Vagina (tissue), 2 donors: Measurements from ENCODE around the gene ALK.

ENCODE experiments used
- CTCF ChIP-seq, 3 experiments: fragments of 450-650 bp in 2 of 3; fragments of 200-600 bp in 1 of 3; sonication (generic) in 1 of 3; IDR thresholded peaks; one replicate each; pipeline ENCODE4 v1.5.1; 2017 to 2019; ENCODE audit warnings: antibody characterized with exemption in 3 of 3, mild to moderate bottlenecking in 2 of 3, moderate library complexity in 2 of 3
- POLR2A ChIP-seq, 2 donors: fragments of 450-650 bp; IDR thresholded peaks; one replicate each; pipeline ENCODE4 v1.6.1; 2017; ENCODE audit warnings: antibody characterized with exemption in 2 of 2, mild to moderate bottlenecking in 2 of 2, moderate library complexity in 2 of 2

DNA sequence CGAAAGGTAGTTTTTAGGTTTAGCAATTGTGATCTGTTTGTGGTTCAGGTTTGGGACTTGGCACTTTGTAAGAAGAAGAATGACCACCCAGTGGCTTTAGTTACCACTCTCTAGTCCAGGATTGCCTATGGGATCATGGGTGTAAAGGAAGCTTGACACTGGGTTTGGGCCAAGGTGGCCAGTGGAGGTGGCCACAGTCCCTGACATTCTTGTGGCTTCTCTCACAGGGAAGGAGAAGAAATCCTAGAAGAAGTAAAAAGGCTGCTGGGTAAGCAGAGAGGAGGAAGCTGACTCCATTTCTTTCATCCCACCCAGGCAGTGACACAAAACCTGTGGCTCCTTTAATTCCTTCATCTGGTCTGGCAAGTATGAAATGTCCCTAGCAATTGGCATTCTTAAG is 411.5 kb downstream of the ALK start:
- TF ChIP-seq CTCF (IDR thresholded peaks at IDR 0.05) (no peak), POLR2A (IDR thresholded peaks at IDR 0.05) (no peak)
